Endometrial microvascular endothelial cells (primary cell): ENCODE results near the gene DMXL1. TPM values are rescaled to one million over a fixed set of nuclear protein-coding genes. Genes with fewer than 3 reads are reported as not detected.

Source experiments
- in situ Hi-C: cut with HindIII; loops from 2 replicates; pipeline ENCODE4 v1.10.0; 2017; ENCODE audit warnings: low sequenced_read_pairs, low pct_unique_long_range_greater_than_20kb; ENCODE audit errors: inconsistent ontology term
- total RNA-seq: library from RNA; depleted of rRNA; stranded (reverse); fragments of >200 nt; gene quantifications from one replicate; pipeline ENCODE4 v1.2.3, GENCODE V29; 2015; ENCODE audit errors: inconsistent ontology term

DMXL1 gene
- total RNA-seq, 1 donor from 2014 or later, result 19.8 TPM

DNA sequence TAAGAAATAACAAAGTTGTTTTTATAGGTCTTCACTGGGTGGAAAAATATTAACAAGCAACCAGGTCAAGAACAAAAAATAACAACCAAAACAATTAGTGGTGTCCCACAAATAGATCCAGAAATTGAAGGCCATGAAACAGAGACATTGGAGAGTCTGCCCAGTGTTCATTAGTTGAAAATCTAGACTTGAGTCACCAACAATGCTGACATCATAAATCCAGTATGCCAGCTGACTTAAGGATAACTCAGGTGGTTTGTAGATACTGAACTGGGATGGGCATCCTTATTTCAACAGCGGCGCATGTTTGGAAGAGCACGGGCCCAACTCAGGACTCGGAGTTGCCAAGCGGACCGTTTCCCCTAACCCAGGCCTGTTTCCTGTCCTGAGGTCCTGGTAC lies 204.3 kb downstream of the DMXL1 start:
- in situ Hi-C loops, result no loop called here

DNA sequence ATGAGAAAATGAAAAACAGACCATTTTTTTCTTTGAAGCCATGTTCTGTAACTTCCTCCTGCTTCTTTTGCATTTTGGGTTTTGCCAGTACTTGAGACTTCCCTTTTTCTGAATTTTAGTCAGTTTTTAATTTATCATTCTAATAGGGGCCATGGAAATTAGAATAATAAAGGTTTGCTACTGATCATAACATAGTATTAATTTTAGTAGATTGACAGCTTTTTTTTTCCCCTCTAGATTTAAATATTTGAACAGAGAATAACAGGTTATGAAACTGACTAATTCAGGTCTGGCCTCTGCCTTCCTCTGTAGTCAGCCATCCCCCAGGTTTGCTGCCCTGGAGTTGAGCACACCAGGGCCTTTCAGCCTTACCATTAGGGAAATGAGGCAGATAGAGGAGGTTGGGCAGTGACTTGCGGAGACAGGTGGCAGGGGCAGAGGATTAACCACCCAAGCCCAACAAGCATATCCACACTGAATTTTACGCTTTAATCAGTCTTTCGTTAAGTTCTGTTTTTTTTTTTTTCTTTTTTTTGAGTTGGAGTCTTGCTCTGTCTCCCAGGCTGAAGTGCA lies 204.8 kb downstream of the DMXL1 start:
- in situ Hi-C loops, result no loop called here

DNA sequence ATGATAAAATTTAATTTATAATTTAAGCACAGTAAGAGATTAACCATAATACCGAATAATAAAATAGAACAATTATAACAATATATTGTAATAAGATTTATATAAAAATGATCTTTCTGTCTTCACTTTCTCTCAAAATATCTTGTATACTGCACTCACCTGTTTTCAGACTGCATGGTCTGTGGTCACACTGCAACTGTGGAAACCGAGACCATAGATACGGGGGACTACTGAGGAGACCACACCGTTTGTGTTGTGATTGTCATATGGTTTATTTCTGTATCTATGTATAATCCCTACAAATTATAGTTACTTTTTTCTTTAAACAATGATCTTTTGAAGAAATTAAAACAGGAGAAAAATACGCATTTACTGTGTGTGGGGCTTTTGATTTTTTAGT lies 206.1 kb downstream of the DMXL1 start:
- in situ Hi-C loops, result no loop called here

- in situ Hi-C loops, result no loop called here
Observed at GRCh38 chr5:119279093-119279492, 208.2 kb downstream of the DMXL1 start.

GRCh38 chr5:119280380-119280779 lies 209.5 kb downstream of the DMXL1 start:
- in situ Hi-C loops, result no loop called here

DNA sequence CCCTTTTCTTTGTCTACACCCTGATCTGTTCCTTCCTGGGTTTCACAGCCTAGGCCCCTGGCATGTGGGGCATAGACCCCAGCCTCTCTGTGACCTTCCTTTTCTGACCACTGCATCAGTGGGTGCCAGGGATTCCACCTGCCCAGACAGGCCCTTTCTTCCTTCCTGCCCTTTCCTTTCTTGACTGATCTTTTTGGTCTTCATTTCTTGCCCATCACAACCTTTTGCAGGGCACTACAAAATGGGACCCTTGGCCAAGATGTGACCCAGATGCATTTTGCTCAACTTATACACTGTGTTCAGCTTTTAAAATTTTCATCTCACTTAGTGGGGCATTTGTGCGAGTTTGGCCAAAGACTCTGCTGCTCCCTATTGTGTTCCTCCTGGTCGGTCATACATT lies 211.7 kb downstream of the DMXL1 start:
- in situ Hi-C loops, result no loop called here

DNA sequence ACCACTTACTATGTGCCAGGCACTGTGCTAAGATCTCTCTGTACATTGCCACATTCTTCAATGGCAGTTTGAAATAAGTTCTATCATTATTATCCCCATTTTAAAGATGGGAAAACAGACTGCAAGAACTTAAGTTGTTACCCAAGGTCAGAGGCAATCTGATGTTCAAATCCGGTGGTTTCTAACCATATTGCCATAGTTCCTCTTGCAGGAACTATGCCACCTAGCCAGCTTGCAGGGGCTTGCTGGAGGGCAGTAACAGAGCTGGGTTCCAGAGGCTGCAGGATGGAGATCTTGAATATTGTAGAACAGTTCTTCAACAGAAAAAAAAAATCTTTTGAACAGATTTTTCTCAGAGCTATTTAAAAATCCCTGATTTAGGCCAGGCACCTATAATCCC lies 213.1 kb downstream of the DMXL1 start:
- in situ Hi-C loops, result no loop called here

GRCh38 chr5:119285070-119285916 lies 214.4 kb downstream of the DMXL1 start:
- in situ Hi-C loops, result no loop called here

DNA sequence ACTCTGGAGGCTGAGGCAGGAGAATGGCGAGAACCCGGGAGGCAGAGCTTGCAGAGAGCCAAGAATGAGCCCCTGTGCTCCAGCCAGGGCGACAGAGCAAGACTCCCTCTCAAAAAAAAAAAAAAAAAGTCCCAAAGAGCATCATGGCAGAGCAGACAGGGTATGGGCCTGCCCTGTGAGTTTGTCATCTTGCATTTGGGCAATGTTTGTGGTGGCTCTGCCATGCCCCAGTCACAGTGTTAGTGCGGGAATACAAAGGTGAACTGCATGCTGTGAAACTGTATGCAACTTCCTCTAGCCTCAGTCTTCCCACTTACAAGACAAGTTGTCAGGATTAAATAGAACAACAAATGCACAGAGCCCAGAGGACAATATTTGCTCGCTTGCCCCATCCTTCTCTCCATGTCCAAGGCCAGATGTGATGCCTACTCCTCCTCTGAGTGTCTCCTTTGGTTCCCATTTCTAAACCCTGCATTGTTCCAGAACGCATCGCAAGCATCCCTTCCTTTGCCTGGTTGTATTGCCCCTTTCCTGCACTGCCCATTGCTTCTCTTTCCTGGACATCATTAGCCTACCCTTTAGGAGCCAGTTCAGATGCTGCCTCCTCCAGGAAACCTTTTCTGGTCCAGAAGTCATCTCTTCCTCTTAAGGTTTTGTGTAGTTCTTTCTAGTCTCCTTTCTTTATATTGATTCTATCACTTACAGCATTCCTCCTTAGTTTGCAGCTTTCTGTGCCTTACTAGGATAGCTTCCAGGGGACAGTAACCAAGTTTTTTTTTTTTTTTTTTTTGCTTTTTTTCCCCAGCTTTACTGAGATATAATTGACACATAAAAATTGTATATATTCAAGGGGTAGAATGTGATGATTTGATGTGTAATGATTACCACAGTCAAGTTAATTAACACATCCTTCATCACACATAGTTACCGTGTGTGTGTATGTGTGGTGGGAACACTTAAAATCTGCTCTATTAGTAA lies 215.9 kb downstream of the DMXL1 start:
- in situ Hi-C loops, result no loop called here

DNA sequence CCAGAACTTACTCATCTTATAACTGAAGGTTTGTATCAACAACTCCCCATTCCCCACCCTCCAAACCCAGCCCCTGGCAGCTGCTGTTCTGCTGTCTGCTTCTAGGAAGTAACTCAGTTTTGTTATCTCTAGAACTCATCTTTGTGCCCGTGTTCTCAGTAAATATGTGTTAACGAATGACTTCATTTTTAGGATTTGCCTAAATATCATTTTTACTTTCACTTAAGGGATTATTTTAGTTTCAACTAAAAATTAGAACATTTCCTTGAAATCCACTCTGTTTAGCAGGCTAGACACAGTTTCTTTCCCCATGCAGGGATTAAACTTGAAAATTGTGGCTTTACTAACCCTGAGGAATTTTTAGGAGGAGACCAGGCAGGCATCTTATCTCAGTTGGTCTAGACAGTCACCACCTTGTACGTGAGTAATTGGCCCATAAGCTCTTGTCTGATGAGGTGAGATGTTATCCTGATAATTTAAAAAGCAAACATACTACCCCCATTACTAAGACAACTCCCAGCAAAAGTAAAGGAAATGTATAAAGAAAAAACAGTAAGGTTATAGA lies 216.7 kb downstream of the DMXL1 start:
- in situ Hi-C loops, result no loop called here

DNA sequence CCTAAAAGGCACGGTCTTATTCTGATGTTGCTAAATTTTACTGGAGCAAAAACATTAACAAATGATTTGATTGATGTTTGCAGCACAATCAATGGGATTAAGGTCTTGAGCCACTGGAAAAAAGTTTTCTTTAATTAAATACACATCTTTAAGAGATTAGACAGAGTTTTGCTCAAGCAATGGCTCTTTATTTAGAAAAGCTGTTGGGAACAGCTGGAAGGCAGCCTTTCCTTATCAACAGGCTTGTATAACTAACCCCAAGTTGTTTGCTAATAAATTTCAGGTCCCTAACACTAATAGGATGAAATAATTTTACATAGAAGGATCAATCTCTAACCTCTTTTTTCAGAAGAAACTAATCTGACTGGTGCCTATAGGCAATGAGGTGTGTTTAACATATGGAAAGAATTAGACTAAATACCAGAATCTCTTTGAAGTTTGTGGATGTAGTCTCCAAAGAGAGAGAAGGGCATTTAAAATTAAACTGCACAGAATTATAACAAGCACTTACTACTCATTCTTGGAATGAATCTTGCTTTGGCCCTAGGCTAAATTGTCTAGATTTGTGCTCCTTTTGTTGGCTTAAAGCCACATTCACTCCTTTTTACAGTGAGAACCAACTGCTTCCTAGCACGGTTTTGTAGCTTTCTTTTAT lies 217.6 kb downstream of the DMXL1 start:
- in situ Hi-C loops, result no loop called here

DNA sequence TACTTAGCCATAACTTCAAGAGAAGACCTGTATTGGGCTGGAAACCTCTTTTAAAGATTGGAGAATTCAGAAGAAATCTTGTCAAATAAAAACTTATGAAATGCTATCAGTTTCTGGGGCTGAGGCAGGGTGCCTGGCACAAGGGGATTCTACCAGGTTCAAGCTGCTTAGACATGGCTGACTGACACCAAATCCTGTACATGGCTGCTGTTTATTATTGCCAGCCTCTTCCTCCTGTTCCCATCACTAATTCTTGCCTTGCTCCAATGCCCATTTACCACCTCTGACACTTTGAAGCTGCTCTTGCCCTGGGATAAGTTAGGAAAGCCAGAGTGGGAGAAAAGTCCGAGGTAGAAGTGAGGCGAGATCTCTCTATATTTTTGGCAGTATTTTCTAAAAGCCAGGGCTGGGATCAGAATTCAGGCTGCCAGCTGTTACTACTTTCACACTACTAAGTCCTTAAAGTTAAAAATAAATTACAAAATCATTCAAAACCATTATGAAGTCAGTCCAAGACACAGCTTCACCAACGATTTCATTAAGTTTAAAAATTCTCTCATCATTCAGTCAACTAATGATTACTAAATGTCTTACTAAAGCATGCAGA lies 218.7 kb downstream of the DMXL1 start:
- in situ Hi-C loops, result no loop called here

- in situ Hi-C loops, result no loop called here
Observed at GRCh38 chr5:119290161-119290569, 219.3 kb downstream of the DMXL1 start.

DNA sequence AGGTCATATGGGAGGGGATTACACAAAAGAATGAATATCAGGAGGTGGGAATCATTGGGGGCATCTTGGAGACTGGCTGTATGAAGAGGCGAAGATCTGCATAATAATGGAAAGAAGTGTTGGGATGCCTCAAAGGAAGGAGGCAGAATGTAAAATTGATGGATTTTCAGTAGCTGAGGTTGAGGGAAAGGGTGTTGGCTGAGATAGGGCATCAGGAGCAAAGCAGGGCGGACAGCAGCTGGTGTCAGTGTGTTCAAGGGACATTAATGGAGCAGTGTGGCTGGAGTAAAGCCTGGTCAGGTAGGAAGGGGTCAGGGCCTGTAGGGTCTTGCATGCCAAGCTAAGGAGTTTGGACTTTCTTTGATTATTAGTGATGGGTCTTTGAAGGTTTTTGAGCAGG lies 219.7 kb downstream of the DMXL1 start:
- in situ Hi-C loops, result no loop called here

- in situ Hi-C loops, result no loop called here
Observed at GRCh38 chr5:119291056-119291455, 220.2 kb downstream of the DMXL1 start.

GRCh38 chr5:119291877-119292276 lies 221.0 kb downstream of the DMXL1 start:
- in situ Hi-C loops, result no loop called here

DNA sequence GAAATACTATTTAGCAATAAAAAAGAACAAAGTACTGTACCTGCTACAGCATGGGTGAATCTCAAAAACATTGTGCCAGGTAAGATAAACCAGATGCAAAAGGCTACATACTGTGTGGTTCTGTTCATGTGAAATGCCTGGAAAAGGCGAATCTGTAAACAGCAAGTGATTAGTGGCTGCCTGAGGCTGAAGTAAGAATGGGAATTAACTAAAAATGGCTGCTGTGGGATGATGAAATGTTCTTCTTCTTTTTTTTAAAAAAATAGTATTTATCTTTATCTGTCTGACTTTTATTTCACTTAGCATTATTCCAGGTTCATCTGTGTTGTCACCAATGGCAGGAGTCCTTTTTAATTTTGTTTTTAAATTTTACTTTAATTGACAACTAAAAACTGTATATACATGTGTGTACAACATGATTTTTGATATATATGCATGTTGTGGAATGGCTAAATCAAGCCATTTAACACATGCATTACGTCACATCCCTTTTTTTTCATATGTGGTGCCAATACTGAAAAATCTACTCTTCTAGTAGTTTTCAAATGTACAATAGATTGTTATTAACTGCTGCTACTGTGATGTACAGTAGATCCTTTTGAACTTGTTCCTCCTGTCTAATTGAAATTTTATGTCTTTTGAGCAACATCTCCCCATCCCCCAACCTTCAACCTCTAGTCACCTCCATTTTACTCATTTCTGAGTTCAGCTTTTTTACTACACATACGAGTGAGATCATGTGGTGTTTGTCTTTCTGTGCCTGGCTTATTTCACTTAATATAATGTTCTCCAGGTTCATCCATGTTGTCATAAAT lies 222.0 kb downstream of the DMXL1 start:
- in situ Hi-C loops, result no loop called here

- in situ Hi-C loops, result no loop called here
Observed at GRCh38 chr5:119293516-119293829, 222.6 kb downstream of the DMXL1 start.
